ENCODE results near the gene KIAA1614.

- TF ChIP-seq, protein P1, sequence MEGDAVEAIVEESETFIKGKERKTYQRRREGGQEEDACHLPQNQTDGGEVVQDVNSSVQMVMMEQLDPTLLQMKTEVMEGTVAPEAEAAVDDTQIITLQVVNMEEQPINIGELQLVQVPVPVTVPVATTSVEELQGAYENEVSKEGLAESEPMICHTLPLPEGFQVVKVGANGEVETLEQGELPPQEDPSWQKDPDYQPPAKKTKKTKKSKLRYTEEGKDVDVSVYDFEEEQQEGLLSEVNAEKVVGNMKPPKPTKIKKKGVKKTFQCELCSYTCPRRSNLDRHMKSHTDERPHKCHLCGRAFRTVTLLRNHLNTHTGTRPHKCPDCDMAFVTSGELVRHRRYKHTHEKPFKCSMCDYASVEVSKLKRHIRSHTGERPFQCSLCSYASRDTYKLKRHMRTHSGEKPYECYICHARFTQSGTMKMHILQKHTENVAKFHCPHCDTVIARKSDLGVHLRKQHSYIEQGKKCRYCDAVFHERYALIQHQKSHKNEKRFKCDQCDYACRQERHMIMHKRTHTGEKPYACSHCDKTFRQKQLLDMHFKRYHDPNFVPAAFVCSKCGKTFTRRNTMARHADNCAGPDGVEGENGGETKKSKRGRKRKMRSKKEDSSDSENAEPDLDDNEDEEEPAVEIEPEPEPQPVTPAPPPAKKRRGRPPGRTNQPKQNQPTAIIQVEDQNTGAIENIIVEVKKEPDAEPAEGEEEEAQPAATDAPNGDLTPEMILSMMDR (IDR thresholded peaks at IDR 0.05) = no peak
- TF ChIP-seq POLR2A (IDR thresholded peaks at IDR 0.05) = no peak
Observed at GRCh38 chr1:180908074-180908765, 4.5 kb upstream of the KIAA1614 start.
